Measurements from ENCODE around the gene PDZRN4. TPM values are rescaled to one million over a fixed set of nuclear protein-coding genes. Genes with fewer than 3 reads are reported as not detected.

PDZRN4 gene
- total RNA-seq, 1 donor, result not detected

- Histone ChIP-seq H3K27ac (ENCODE audit: low read depth, low read length) (no peak overlapping the region), H3K79me2 (ENCODE audit: insufficient read depth, low read length) (no peaks in the 10 kb centered on the region), H3K27me3 (ENCODE audit: insufficient read depth, low read length) (no peaks in the 10 kb centered on the region), H3K4me1 (ENCODE audit: insufficient read depth, low read length) (no peaks in the 10 kb centered on the region), H3K36me3 (ENCODE audit: insufficient read depth, low read length) (no peaks in the 10 kb centered on the region), H3K4me2 (ENCODE audit: insufficient read depth, low read length) (no peak overlapping the region), H3K9me3 (ENCODE audit: low read depth, low read length) (no peaks in the 10 kb centered on the region), H2AFZ (ENCODE audit: low read length) (no peak overlapping the region), H4K20me1 (ENCODE audit: insufficient read depth, low read length) (no peaks in the 10 kb centered on the region), H3K4me3 (ENCODE audit: insufficient read depth, low read length) (no peak overlapping the region)
- no peak for TF ChIP-seq CTCF (IDR thresholded peaks at IDR 0.05; ENCODE audit: extremely low read depth, low read depth, low read length)
- DNase-seq (ENCODE audit: insufficient read length, low spot score, missing footprints), result no peak
Measured at GRCh38 chr12:41344776-41345470, 156.8 kb downstream of the PDZRN4 start.

- Histone ChIP-seq H3K79me2 (ENCODE audit: insufficient read depth, low read length) (no peaks in the 10 kb centered on the region), H3K9me3 (ENCODE audit: low read depth, low read length) (no peaks in the 10 kb centered on the region), H3K4me2 (ENCODE audit: insufficient read depth, low read length) (no peak overlapping the region), H3K27ac (ENCODE audit: low read depth, low read length) (no peak overlapping the region), H2AFZ (ENCODE audit: low read length) (no peak overlapping the region), H3K36me3 (ENCODE audit: insufficient read depth, low read length) (no peaks in the 10 kb centered on the region), H3K27me3 (ENCODE audit: insufficient read depth, low read length) (no peaks in the 10 kb centered on the region), H3K4me3 (ENCODE audit: insufficient read depth, low read length) (no peak overlapping the region), H4K20me1 (ENCODE audit: insufficient read depth, low read length) (no peaks in the 10 kb centered on the region), H3K4me1 (ENCODE audit: insufficient read depth, low read length) (no peaks in the 10 kb centered on the region)
- TF ChIP-seq CTCF (IDR thresholded peaks at IDR 0.05; ENCODE audit: extremely low read depth, low read depth, low read length), result no peak
- DNase-seq (ENCODE audit: insufficient read length, low spot score, missing footprints), result no peak
Measured at GRCh38 chr12:41348198-41348597, 160.1 kb downstream of the PDZRN4 start.

GRCh38 chr12:41356181-41356580, 168.1 kb downstream of the PDZRN4 start:
- H2AFZ ChIP-seq (ENCODE audit: low read length), result no peak overlapping the region
- no peak overlapping the region for H3K4me3 ChIP-seq (ENCODE audit: insufficient read depth, low read length)
- no peaks in the 10 kb centered on the region for H3K79me2 ChIP-seq (ENCODE audit: insufficient read depth, low read length)
- H3K36me3 ChIP-seq (ENCODE audit: insufficient read depth, low read length), result no peaks in the 10 kb centered on the region
- H3K4me1 ChIP-seq (ENCODE audit: insufficient read depth, low read length), result no peaks in the 10 kb centered on the region
- no peaks in the 10 kb centered on the region for H3K9me3 ChIP-seq (ENCODE audit: low read depth, low read length)
- no peaks in the 10 kb centered on the region for H4K20me1 ChIP-seq (ENCODE audit: insufficient read depth, low read length)
- H3K27me3 ChIP-seq (ENCODE audit: insufficient read depth, low read length), result no peaks in the 10 kb centered on the region
- no peak for TF ChIP-seq CTCF (IDR thresholded peaks at IDR 0.05; ENCODE audit: extremely low read depth, low read depth, low read length)
- H3K27ac ChIP-seq (ENCODE audit: low read depth, low read length), result no peak overlapping the region
- no peak for DNase-seq (ENCODE audit: insufficient read length, low spot score, missing footprints)
- no peak overlapping the region for H3K4me2 ChIP-seq (ENCODE audit: insufficient read depth, low read length)

- Histone ChIP-seq H3K4me2 (ENCODE audit: insufficient read depth, low read length) (no peak overlapping the region), H3K4me1 (ENCODE audit: insufficient read depth, low read length) (no peaks in the 10 kb centered on the region), H3K27me3 (ENCODE audit: insufficient read depth, low read length) (no peaks in the 10 kb centered on the region), H2AFZ (ENCODE audit: low read length) (no peak overlapping the region), H4K20me1 (ENCODE audit: insufficient read depth, low read length) (no peaks in the 10 kb centered on the region), H3K27ac (ENCODE audit: low read depth, low read length) (no peak overlapping the region), H3K9me3 (ENCODE audit: low read depth, low read length) (no peaks in the 10 kb centered on the region), H3K4me3 (ENCODE audit: insufficient read depth, low read length) (no peak overlapping the region), H3K36me3 (ENCODE audit: insufficient read depth, low read length) (no peaks in the 10 kb centered on the region), H3K79me2 (ENCODE audit: insufficient read depth, low read length) (no peaks in the 10 kb centered on the region)
- TF ChIP-seq CTCF (IDR thresholded peaks at IDR 0.05; ENCODE audit: extremely low read depth, low read depth, low read length), result no peak
- DNase-seq (ENCODE audit: insufficient read length, low spot score, missing footprints), result no peak
Measured at GRCh38 chr12:41361738-41362137, 173.6 kb downstream of the PDZRN4 start.
